Left hindlimb (tissue), 1 donor: ENCODE measurements around the gene MAPKAPK3.

Source experiments
- DNase-seq: peaks from one replicate; pipeline ENCODE4 v3.0.0-alpha.2; 2018

MAPKAPK3 gene

DNA sequence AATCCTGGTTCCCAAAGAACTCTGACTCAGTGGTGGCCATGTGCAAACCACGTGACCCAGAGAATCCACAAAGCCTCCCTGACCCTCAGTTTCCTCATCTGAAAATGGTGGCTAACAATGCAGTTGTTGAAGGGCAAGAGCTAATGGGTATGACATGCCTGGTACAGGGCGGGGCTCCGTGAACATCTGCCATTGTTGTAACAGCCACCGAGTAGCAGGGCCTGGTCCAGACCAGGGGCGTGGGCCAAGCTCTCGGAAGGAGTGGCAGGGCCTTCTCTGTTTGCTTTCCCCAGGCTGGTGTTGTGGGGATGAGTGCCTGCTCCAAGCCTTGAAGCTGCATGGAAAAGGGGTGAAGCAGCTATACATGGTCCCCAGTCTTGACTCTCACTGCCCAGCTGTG, 13.4 kb downstream of the MAPKAPK3 start:
- no peak for DNase-seq

DNA sequence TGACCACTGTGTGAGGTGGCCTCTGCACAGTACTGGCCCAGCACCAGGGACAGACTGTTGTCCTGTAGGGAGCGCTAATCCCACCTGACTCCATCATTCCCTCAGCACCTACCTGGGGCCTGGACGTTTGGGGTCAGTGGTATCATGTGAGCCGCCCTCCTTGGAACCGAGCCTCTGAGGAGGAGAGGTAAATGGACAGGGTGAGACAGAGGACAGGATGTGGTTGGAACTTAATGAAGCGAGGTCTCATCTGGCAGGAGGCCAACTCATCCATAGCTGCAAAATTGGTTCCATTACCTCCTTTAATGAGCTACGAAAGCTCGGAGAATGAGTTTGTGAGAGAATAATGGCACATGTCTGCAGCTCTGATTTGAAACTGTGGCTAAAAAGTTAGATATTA, 13.9 kb downstream of the MAPKAPK3 start:
- DNase-seq = no peak

DNA sequence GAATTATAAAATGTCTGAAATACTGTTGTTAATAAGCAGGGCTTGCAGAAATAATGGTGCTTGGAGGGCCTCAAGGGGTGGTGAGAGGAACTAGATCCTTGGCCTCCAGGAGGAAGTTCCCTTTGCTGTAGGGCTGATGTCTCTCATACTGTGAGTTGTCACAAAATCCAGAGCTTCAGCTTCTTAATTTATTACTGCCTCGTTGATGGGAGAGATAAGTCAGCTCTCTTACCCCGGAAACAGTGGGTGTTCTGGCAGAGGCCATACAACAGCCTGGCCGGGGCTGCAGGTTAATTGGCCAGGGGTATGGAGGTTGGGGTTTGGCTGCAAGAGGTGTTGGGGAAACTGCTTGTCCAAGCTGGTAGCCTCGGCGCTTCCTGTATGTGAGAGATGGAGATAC, 15.5 kb downstream of the MAPKAPK3 start:
- DNase-seq = no peak

DNA sequence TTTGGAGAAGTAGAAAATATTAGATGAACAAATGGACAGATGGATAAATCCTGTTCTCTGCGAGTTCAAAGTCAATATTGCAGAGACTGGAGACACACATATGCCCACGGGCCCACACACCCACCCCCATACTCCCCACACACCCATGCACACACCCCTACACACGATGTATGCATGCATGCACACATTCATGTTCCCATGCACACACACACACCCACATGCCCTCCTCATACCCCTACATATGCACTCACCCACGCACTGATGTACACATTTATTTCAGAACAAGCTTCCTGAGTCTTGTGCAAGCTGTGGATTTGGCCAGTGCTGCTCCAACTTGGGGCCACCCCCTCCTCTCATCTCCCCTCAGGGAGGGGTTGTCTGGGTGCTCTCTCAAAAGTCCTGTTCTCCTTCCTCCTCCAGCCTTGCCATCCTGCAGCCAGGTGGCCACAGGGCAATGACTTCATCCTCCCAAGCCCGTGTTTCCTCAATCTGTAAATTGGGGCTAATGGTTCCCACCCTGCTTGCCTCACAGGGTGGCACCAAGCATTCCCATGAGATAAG, 16.4 kb downstream of the MAPKAPK3 start:
- no peak for DNase-seq

DNA sequence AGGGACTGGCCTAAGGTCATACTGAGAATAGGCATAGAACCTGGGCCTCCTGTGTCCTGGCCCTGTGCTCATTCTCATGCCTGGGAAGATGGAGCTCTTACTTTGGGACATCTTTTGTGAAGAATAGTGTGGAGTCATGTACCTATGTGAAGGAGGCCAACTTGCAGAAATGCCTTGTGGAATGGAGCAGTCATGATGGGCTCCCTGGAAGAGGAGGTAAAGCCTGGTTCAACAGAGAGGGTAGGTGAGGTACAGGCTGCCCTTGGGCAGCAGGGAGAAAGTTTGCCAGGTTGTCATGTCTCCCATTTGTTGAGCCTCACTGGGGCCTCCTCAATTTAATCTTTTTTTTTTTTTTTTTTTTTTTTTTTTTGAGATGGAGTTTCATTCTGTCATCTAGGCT, 18.1 kb downstream of the MAPKAPK3 start:
- no peak for DNase-seq

DNA sequence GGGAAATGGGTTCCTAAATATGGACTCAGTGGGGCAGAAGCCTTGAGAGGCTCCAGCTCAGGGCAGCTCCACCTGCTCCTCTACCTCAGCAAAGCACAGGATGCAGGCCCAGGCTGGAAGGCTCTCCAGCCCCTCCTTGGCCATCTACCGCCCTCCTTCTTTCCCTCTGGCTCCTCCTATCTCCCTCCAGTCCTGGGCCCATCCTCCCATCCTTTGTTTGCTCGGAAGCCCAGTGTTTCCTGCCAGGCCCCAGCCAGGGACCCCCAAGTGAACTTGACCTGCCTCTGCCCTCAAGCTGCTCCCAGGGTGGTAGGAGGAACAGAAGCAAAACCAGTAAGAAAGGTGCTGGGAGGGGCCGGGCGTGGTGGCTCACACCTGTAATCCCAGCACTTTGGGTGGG, 20.1 kb downstream of the MAPKAPK3 start:
- DNase-seq = no peak

DNA sequence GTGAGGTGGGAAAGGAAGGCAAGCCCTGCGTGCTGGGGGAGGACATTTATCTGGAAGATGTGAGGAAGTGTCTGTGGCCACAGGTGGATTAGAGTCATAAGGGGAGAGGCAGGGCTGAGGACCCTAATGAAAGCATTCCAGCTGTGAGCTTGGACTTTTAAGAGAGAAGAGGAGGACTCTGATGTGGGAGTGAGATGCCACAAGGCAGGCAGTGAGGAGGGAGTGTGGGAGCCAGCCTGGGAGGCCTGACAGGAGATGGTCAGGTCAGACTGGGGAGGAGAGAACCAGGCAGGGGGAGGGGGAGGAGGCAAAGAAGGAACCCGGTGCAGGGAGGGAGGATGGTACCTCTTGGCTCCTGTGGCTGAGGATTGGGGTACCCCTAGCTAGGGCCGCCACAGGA, 21.0 kb downstream of the MAPKAPK3 start:
- DNase-seq = no peak

DNA sequence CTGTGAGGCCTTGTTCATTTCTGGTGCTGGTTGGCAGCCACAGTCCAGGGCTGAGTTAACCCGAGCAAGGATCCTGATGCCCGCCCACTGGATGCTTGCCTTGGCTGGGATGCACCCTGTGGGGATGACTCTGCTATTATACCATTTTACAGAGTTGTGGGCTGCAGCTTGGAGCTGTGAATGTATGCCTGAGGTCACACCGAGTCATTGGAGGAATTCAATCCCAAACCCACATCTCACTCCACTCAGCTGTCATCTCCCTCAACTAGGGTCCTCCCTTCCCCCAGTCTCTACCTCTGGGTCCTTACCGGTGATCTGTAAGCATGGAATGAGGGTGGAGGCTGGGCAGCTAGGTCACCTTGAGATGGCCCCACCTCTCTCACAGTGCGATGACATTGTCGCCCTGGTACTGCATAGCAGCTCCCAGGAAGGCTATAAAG, 22.1 kb downstream of the MAPKAPK3 start:
- no peak for DNase-seq

DNA sequence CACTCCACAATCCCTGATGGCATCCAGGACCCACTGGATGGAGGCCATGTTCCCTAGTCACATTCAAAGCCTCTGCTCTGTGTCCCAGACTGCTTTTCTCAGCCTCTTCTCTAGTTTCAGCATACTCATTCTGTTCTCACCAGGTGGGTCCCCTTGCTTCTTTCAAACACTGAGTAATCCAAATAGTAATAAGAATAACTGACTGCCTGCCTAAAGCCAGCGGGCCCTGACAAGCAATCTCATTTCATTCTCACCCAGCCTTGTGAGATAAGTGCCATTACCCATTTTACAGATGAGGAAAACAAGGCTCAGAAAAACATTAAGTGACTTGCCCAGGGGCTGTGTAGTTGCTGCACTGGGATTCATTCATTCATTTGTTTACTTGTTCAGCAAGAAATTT, 25.4 kb downstream of the MAPKAPK3 start:
- no peak for DNase-seq

DNA sequence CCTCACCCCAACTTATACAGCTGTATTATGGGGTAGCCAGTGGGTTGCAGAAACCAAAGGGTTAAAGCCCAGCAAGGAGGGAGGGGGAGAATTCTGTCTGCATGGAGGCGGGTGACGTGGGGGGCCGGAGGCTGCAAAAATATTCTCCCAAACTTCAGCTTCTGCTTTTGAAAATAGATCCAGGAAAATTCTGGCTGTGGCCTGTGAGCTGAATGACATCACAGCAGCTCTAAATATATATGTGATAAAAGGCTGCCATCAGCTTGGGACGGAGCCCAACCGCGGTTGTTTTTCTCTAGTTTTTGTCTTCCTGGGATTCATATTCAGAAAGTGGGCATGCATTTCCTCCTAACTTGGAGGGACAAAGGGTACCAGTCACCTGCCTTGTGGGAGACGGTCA, 27.6 kb downstream of the MAPKAPK3 start:
- DNase-seq = no peak

DNA sequence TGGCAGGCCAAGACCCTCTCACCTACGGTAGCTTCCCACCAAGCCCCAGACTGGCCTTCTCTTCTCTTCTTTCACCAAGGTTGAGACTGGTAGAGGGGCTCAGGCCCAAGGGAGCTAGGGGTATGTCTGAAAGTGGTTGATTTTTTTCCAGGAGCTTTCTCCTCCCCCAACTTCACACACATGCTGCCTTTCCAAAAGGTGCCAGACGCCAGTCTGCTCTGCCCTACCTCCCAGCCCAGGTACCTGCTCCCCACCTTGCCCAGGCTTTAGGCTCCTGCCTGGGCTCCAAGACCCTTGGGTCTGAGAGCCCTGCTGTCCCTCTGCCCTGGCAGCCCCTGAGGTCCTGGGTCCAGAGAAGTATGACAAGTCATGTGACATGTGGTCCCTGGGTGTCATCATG, 28.4 kb downstream of the MAPKAPK3 start:
- DNase-seq = no peak

DNA sequence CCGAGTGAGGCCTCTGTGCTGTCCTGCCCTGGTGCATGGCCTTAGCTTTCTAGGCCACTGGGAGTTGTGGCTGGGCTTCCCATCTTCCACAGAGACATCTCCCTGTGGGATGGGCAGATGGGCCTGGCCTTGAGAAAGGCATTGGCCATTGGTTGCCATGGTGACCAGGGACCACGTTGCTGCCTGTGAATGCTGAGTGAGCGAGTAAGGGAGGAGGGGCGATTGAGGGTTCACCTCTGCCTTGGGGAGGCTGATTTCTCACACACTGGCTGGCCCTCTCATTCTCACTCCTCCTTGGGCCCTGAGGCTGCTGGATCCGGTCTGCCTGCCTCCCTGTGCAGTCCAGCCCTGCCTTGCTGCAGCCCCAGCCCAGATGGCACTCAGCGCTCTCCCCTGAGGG, 31.4 kb downstream of the MAPKAPK3 start:
- DNase-seq = no peak

DNA sequence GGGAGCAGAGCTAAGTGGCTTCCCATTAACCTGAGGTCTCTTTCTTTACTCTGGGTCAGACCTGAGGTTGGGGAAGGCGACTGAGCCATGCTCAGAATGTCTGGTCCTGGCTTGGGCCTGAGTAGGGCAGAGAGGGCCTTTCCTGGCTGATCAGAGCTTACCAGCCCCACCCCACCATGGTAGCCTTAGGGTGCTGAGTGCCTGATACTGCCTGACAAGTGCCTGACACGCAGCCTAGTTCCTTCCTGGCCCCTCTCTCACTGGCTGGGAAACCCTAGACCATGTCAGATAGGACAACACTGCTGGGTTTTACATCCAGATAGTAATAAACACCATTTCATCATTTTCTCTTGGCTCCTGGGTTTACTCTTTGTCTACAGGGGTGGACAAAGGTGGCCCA, 32.0 kb downstream of the MAPKAPK3 start:
- DNase-seq = no peak

DNA sequence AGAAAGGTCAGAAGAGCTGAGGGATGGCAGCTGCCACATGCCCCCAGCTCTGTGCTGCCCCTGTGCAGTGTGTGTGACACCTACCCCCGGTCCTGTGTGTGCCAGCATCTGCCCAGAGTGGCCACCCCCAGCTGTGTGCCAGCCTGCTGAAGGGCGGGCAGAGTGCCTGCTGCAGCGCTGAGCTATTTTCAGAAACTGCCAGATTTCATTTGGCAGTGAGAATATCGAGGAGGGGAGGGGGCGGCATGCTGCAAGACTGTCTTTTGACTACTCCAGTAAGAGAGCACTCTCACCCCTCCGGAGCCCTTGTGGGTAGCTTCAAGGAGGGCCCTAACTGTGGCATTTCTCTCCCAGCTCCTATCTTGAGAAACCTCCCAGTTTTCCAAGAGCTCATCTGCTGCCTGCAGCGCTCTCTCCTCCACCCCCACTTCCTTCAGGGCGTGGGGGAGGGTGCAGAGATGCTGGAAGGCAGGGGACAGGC, 32.5 kb downstream of the MAPKAPK3 start:
- no peak for DNase-seq

DNA sequence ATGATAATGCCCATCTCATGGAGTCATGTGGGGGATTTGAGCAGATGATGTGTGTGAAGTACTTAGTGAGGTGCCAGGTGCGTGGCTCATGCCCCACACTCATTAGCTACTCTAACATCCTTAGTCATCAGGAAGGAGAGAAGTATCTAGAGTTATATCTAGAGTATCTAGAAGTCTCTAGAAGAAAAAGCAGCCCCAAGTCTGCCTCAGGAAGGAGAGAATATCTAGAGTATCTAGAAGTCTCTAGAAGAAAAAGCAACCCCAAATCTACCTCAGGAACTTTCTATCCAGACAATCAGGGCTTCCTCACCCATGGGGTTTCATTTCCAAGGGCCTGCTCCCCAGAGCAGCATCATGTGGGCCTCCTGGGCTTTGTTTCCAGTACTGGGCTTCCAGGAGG, 33.1 kb downstream of the MAPKAPK3 start:
- no peak for DNase-seq

DNA sequence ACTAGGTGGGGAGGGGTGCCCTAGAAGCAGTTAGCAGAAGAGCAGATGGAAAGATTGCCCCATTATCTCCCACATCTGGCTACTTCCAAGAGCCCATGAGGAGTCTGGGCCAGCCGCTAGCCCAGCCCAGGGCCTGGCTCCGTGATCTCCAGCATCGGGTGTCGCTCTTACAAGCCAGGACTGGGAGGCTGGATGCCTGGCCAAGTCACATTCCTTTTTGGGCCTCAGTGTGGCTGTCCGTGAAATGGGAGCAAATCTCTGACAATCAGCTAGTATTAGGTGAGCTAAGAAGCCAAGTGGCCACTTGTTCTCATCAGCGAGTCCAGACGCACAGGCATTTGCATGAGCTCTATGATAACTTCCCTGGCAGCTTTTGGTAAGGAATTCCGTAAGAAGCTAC, 34.5 kb downstream of the MAPKAPK3 start:
- DNase-seq = no peak

DNA sequence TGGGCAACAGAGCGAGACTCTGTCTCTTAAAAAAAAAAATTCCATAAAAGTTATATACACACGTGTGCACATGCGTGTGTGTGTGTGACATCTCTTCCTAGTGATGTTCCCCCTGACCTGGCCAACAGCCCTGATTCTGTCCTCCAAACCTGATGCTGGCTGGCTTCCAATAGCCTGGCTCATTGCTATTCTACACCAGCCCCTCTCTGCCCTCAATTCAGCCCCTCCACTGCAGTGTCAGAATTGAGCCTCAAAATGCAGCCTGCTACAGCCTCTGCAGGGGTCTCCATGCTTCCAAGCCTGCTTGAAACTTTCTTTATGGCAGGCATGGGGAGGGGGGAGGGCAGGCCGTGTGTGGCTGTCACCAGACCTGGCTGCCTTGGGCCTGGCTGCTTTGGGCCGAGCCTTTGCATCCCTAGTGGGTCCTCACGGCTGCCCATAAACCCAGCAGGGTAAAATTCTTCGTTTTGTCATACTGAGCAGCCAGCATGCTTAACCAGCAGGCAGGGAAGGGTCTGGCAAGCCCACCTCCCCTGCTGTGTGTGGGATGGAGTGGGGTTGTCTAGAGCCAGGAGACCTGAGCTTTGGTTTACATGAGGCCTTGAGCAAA, 35.1 kb downstream of the MAPKAPK3 start:
- no peak for DNase-seq

DNA sequence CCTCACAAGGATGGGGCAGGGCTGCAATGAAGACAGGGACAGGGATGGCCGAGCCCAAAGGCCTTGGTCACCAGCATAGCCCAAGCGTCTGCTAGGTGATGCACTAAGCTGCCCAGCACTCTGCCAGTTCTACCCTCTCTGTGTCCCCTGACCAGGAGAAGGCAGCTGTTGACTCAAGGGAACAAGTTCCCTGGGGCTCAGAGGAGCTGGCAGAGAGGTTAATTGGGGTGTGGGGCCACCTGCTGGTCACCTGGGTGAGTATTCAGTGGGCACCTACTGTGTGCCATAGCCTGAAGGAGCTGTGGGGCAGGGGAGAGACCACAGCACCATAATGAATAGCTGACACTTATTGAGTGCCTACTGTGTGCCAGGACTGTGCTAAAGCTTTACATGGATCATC, 35.8 kb downstream of the MAPKAPK3 start:
- DNase-seq = no peak

DNA sequence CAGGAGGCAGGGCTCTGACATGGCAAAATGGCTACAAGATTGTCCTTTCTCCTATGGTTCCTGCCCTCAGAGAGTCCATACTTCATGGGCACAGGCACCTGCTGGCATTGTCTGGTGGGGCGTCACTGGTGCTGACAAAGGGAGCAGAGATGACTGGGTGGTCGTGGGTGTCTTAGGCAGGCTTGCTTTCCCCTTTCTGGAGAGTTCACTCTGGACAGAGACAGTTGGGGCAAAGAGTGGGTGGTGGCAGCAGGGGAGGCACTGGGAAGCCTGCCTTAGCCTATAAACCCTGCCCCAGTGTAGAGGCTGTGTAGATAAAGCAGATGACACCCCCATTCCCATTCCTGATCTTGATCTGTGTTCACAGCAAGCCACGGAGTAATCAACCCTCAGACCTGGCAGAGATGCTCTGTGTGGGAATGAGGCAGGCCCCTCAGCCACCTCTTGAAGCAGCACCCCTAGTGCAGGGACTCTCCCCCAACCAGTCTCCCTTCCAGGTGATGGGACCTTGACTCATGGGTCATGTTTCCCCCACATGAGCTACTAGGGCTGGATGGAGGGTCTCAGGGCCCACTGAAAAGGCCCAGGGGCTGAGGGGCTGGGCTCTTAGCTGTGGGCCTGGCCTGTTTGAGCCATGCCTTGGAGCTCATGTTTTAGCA, 37.1 kb downstream of the MAPKAPK3 start:
- DNase-seq = no peak

DNA sequence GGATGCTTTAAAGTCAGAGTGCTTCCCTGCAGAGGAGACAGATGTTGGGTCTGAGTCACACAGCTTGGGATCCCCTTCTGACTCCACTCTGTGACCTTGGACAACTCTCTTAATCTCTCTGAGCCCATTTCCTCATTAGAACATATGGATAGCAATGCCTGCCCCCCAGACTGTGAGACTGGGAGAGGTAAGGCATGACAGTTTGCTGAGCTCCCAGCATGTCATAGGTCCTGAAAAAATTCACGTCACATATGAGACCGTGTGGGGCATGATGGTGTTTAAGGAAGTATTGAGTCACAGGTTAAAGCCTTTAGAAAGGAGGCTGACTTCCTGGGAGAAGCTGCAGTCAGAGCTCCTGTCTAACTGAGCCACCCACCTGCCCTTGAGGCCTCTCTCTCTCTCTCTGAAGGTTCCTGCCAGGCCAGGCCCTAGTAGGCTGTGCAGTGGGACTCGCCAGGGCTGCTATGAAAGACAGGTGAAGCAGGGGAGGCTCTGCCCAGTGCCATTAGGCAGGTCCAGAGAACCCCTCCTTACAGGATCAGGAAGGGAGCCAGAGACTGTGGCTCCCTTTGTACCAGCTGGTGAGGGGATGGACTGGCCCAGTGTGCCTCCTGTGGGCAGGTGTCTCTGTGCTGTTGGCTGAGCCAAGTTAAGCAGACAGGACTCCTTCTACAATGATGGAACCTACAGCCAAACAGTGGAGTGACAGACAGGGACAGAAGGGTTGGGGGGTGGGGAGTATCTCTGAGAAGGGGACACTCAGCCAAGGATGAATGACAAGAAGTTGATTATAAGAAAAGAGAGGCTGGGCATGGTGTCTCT, 38.3 kb downstream of the MAPKAPK3 start:
- DNase-seq = no peak

DNA sequence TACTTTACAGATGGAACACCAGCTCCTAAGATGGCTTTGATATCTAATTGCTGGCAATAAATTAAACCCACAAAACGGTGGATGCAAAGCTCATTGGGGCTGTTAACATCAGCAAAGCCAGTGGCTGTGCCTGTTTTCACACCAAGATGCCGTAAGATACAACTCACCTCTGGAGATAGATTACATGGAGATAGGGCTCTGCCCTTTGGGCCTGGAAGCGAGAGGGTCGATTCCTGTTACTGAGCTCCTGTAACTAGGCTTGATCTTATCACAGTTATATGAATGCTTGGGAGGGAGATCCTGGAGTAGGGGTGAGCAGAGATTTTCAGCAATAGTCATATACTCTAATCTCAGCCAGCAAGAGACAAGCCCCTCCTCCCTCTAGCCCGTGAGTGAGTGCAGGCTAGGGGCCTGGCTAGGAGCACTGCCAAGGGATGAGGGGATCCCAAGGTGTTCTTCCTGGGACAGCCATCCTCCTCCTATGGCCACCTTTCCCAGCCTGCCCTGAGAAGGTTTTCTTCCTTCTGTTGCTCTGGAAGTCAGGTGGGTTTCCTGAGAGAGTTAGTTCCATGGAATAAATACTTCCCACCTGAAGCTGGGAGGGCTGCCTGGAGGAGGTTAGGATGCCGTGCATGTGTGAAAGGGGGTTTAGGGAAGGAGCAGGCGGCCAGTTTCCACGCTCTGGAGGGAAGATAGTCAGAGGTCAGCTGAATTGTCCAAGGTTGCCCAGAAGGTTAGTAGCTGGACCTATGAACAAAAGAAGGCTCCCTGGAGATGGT, 39.7 kb downstream of the MAPKAPK3 start:
- DNase-seq = no peak

DNA sequence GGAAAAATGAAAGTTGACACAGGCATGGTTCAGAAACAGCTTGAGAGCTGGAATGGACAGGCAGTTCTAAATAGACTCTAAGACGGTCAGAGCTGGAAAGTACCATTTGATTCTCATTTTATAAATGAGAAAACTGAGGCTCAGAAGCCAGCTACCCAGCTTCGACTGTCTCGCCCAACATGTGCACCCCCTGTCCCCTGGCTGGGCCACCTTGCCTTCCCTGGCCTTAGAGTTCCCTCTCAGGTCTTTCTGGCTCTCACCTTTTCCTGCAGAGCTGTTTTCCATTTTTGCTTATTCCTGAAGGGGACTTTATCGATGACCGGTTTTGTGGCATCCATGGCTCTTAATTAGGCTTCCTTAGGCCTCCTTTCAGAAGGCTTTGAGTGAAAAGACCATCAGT, 40.5 kb downstream of the MAPKAPK3 start:
- DNase-seq = no peak

DNA sequence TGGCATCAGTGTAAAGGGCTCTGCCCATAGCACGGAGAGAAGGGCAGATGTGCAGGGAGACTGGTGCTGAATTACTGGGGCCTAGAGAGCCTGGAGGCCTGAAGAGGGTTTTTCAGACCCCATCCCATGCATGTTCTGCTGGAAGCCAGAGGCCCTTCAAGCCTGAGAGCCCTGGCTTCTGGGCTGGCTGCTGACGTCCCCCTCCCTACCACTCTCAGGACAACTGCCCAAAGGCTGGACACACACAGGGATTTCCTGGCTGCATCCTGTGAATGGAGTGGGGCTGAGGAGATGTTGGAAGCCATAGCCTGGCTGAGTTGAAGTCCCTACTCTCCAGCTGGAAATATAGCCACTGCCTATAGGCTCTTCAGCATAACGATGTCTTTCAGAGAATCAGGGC, 40.9 kb downstream of the MAPKAPK3 start:
- no peak for DNase-seq
